Heart left ventricle (tissue), 16 donors: Measurements from ENCODE around the gene BACH2. TPM values are rescaled to one million over a fixed set of nuclear protein-coding genes. Genes with fewer than 3 reads are reported as not detected.
"Not testable (repeated sequence)": the region's sequence is repeated elsewhere in the genome, so short reads cannot be mapped to it uniquely, and the experiment has no call there.

Experiments
- ATAC-seq, 4 donors: fragments of 200-7000 bp; cut with Tn5 transposase; one replicate each; pipeline ENCODE4 v1.9.1; 2020 to 2022; ENCODE audit warnings: moderate library complexity in 4 of 4, mild to moderate bottlenecking in 3 of 4, moderate number of reproducible peaks in 1 of 4
- DNase-seq, 5 donors: peaks; one replicate each; pipeline ENCODE4 v3.0.0-alpha.2; 2020
- H3K27ac ChIP-seq, 12 donors: fragments of 200-600 bp; sonication (generic) in 4 of 12; one replicate each; pipeline versions ENCODE4 v1.5.0 to v1.8.0; 2016 to 2022; ENCODE audit warnings: mild to moderate bottlenecking in 2 of 12
- H3K27me3 ChIP-seq, 9 donors: fragments of 200-600 bp; sonication (generic) in 2 of 9; one replicate each; pipeline versions ENCODE4 v1.5.1 to v1.8.0; 2016 to 2022; ENCODE audit warnings: mild to moderate bottlenecking in 3 of 9
- H3K36me3 ChIP-seq, 9 donors: fragments of 200-600 bp; sonication (generic) in 2 of 9; one replicate each; pipeline versions ENCODE4 v1.5.0 to v1.8.0; 2018 to 2022; ENCODE audit warnings: mild to moderate bottlenecking in 2 of 9
- H3K4me1 ChIP-seq, 12 donors: fragments of 200-600 bp; sonication (generic) in 4 of 12; one replicate each; pipeline versions ENCODE4 v1.5.0 to v1.8.0; 2016 to 2022; ENCODE audit warnings: mild to moderate bottlenecking in 3 of 12
- H3K4me3 ChIP-seq, 12 donors: fragments of 200-600 bp; sonication (generic) in 4 of 12; one replicate each; pipeline versions ENCODE4 v1.5.0 to v1.8.0; 2017 to 2022; ENCODE audit warnings: mild to moderate bottlenecking in 9 of 12, moderate library complexity in 4 of 12
- H3K9me3 ChIP-seq, 12 donors: fragments of 200-600 bp; sonication (generic) in 4 of 12; one replicate each; pipeline versions ENCODE4 v1.5.0 to v1.8.0; 2016 to 2022; ENCODE audit warnings: mild to moderate bottlenecking in 1 of 12
- CTCF ChIP-seq, 12 donors: fragments of 200-600 bp; sonication (generic) in 4 of 12; IDR thresholded peaks; one replicate each; pipeline versions ENCODE4 v1.5.0 to v1.8.0; 2018 to 2022; ENCODE audit warnings: antibody characterized with exemption in 12 of 12, mild to moderate bottlenecking in 5 of 12
- POLR2A ChIP-seq, 2 donors: fragments of 450-650 bp; IDR thresholded peaks; one replicate each; pipeline ENCODE4 v1.6.1; 2017; ENCODE audit warnings: antibody characterized with exemption in 2 of 2, mild to moderate bottlenecking in 2 of 2, moderate library complexity in 2 of 2
- WGBS, 4 donors: extraction: QIAGEN DNeasy Blood & Tissue Kit in 2 of 4; methylation state at CpG; one replicate each; pipeline versions ENCODE4 v1.1.5 to v1.1.7; 2013 to 2018; 5-methylcytosine and 5-hydroxymethylcytosine counted together
- intact Hi-C, 10 donors: fragments of 100-400 bp; cut with DNase I; formaldehyde crosslinking; loops; one replicate each; pipeline versions ENCODE4 v1.11.1 to v1.14.2; 2022
- polyA plus RNA-seq, 2 donors: library from polyadenylated mRNA; stranded (reverse); fragments of 200-250 nt; gene quantifications; one replicate each; pipeline ENCODE4 v1.2.3, GENCODE V29; 2013
- total RNA-seq, 9 donors: library from RNA; depleted of rRNA in 2 of 9; stranded (reverse); fragments of >200 nt in 2 of 9; fragmentation: NEBNext Ultra II Directional in 3 of 9; extraction: Animal tissue kit (Norgen Biotek cat#: 25700) in 3 of 9; gene quantifications; one replicate each; pipeline versions ENCODE4 v1.1.0 to v1.2.4, GENCODE V29; 2016 to 2023
- donor health status: ischemic (EF 13 %, LVEDD 7.1; RV severe dilation, severe dysfunction).
- donor health status: healthy with polysubstance abuse.
- donor health status: DM: no; HTN: yes; CAD: no.
- donor health status: DM: no; HTN: no; CAD: no.
- donor health status: ischemic (EF 25% LVEDD 6.9; RV normal size, moderate dysfunction).
- donor health status: ischemic (EF 25% LVEDD 5.7; RV mildly dilated, moderate dysfunction).
- donor health status: healthy.
- donor health status: DM: yes; HTN: yes; CAD: no.
- donor health status: ischemic (EF 35%, LVEDD 5.7; RV mildly dilated, moderate dysfunction).
- donor health status: nonischemic (EF 11% LVEDD 7.7; RV severe dilation, severe dysfunction).
- donor health status: DM: yes; HTN: yes; CAD: no.
- donor health status: PGD.
- donor health status: ischemic (EF 29% LVEDD 5.4; RV normal size, mild dysfunction).
- donor health status: nonischemic (EF 23%, LVEDD 6.1; RV moderate dilation, normal function).

Gene BACH2
- total and polyA plus RNA-seq, 11 donors: 0.23 to 8.4 (median 1.5) TPM

- Histone ChIP-seq H3K4me3 (no peak overlapping the region), H3K27me3 (no peaks in the 10 kb centered on the region), H3K27ac (no peak overlapping the region), H3K4me1 (no peaks in the 10 kb centered on the region), H3K9me3 (peaks cover 0 to 18% (median 2%) of the 10 kb centered on the region in 12 donors), H3K36me3 (no peaks in the 10 kb centered on the region)
- ATAC-seq (no peak), DNase-seq (no peak)
- intact Hi-C loops: no loop called here
- TF ChIP-seq POLR2A (IDR thresholded peaks at IDR 0.05) (no peak), CTCF (IDR thresholded peaks at IDR 0.05) (no peak)
- 40 to 61% (median 53%) methylated on average over 1 of the region's 1 CpG for WGBS, 4 donors
Observed at GRCh38 chr6:89910902-89911240, 385.8 kb downstream of the BACH2 start.

GRCh38 chr6:89910001-89910901, 386.4 kb downstream of the BACH2 start:
- H3K4me3 ChIP-seq, H3K36me3 ChIP-seq, intact Hi-C loops, H3K27me3 ChIP-seq, DNase-seq, H3K27ac ChIP-seq, ATAC-seq, H3K4me1 ChIP-seq: not testable (repeated sequence)
- H3K9me3 ChIP-seq: peaks cover 0 to 12% (median 0%) of the 10 kb centered on the region in 12 donors
- WGBS, 4 donors: 55 to 63% (median 61%) methylated on average over 10 of the region's 10 CpGs

- WGBS, 4 donors: 33 to 42% (median 41%) methylated on average over 8 of the region's 8 CpGs
- intact Hi-C loops: no loop called here
- Histone ChIP-seq H3K4me3 (no peak overlapping the region), H3K27ac (no peak overlapping the region), H3K9me3 (no peaks in the 10 kb centered on the region), H3K4me1 (no peaks in the 10 kb centered on the region), H3K36me3 (no peaks in the 10 kb centered on the region), H3K27me3 (peaks cover 0 to 32% (median 18%) of the 10 kb centered on the region in 9 donors)
- TF ChIP-seq CTCF (IDR thresholded peaks at IDR 0.05) (no peak), POLR2A (IDR thresholded peaks at IDR 0.05) (no peak)
- DNase-seq (peak in 2 of 5 donors; percentile 25 to 32), ATAC-seq (peak in 3 of 4 donors; percentile 72 to 83 (median 81))
Observed at GRCh38 chr6:89895276-89895874, 401.3 kb downstream of the BACH2 start.

GRCh38 chr6:89894169-89894568, 402.5 kb downstream of the BACH2 start, which contains the start of gene GJA10:
Gene GJA10 (plus strand): TSS chr6:89894469. CDS start chr6:89894469, 0 bp downstream.
- H3K27me3 ChIP-seq: peaks cover 0 to 44% (median 18%) of the 10 kb centered on the region in 9 donors
- ATAC-seq (no peak), DNase-seq (no peak)
- no peaks in the 10 kb centered on the region for H3K4me1 ChIP-seq
- no peaks in the 10 kb centered on the region for H3K36me3 ChIP-seq
- intact Hi-C loops: no loop called here
- H3K4me3 ChIP-seq: no peak within 1 kb of the TSS
- no peak within 1 kb of the TSS for H3K27ac ChIP-seq
- WGBS, 4 donors: 78 to 100% (median 94%) methylated on average over 1 of the region's 1 CpG
- TF ChIP-seq POLR2A (IDR thresholded peaks at IDR 0.05) (no peak), CTCF (IDR thresholded peaks at IDR 0.05) (no peak)
- H3K9me3 ChIP-seq: no peaks in the 10 kb centered on the region

GRCh38 chr6:89892577-89892976, 404.1 kb downstream of the BACH2 start:
- intact Hi-C loops, DNase-seq, H3K36me3 ChIP-seq, H3K9me3 ChIP-seq, H3K27ac ChIP-seq, H3K4me1 ChIP-seq, ATAC-seq, H3K4me3 ChIP-seq: not testable (repeated sequence)
- 82 to 88% (median 84%) methylated on average over 8 of the region's 8 CpGs for WGBS, 4 donors
- H3K27me3 ChIP-seq: peaks cover 0 to 60% (median 26%) of the 10 kb centered on the region in 9 donors

GRCh38 chr6:89890845-89891528, 405.7 kb downstream of the BACH2 start:
- H3K27me3 ChIP-seq: peaks cover 0 to 62% (median 28%) of the 10 kb centered on the region in 9 donors
- H3K4me3 ChIP-seq, DNase-seq, ATAC-seq, H3K27ac ChIP-seq, H3K9me3 ChIP-seq, H3K4me1 ChIP-seq, intact Hi-C loops, H3K36me3 ChIP-seq: not testable (repeated sequence)
- 6 to 14% (median 8%) methylated on average over 10 to 11 of the region's 11 CpGs for WGBS, 4 donors
